22Rv1 (cell line): ENCODE measurements around the gene CAMKMT.

Experiments used
- CTCF ChIP-seq: fragments of 450-650 bp; IDR thresholded peaks from 2 replicates; pipeline ENCODE4 v1.5.1; 2017; ENCODE audit warnings: mild to moderate bottlenecking
- ZFX ChIP-seq: fragments of 450-650 bp; IDR thresholded peaks from 2 replicates; pipeline ENCODE4 v1.6.1; 2017; ENCODE audit warnings: antibody characterized with exemption, borderline replicate concordance

GRCh38 chr2:44450806-44451205 lies 89.1 kb downstream of the CAMKMT start:
- no peak for TF ChIP-seq CTCF
- no peak for TF ChIP-seq ZFX
